GM13976 (cell line): ENCODE results near the gene TBL1XR1.

ENCODE experiments used
- DNase-seq: peaks from one replicate; pipeline ENCODE4 v3.0.0; 2012; ENCODE audit warnings: low spot score
- in situ Hi-C: fragments of 300-500 bp; cut with MboI; formaldehyde crosslinking; loops from one replicate; pipeline ENCODE4 v1.12.0; 2022; ENCODE audit warnings: low sequenced_read_pairs, mixed read lengths, inconsistent platforms; ENCODE audit not compliant: unreplicated experiment
- TF ChIP-seq, protein P1 (sequence below): IDR thresholded peaks from 2 replicates; pipeline ENCODE4 v1.5.1; 2012; ENCODE audit warnings: borderline replicate concordance, mild to moderate bottlenecking; ENCODE audit not compliant: insufficient read depth; ENCODE audit errors: extremely low read depth, missing control alignments, control extremely low read depth

The TBL1XR1 gene

GRCh38 chr3:177041730-177042551, 155.3 kb downstream of the TBL1XR1 start:
- in situ Hi-C loops = no loop called here
- no peak for DNase-seq
- TF ChIP-seq, protein P1, sequence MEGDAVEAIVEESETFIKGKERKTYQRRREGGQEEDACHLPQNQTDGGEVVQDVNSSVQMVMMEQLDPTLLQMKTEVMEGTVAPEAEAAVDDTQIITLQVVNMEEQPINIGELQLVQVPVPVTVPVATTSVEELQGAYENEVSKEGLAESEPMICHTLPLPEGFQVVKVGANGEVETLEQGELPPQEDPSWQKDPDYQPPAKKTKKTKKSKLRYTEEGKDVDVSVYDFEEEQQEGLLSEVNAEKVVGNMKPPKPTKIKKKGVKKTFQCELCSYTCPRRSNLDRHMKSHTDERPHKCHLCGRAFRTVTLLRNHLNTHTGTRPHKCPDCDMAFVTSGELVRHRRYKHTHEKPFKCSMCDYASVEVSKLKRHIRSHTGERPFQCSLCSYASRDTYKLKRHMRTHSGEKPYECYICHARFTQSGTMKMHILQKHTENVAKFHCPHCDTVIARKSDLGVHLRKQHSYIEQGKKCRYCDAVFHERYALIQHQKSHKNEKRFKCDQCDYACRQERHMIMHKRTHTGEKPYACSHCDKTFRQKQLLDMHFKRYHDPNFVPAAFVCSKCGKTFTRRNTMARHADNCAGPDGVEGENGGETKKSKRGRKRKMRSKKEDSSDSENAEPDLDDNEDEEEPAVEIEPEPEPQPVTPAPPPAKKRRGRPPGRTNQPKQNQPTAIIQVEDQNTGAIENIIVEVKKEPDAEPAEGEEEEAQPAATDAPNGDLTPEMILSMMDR = no peak

GRCh38 chr3:177041021-177041729, 156.1 kb downstream of the TBL1XR1 start:
- in situ Hi-C loops = no loop called here
- TF ChIP-seq, protein P1 = no peak
- DNase-seq = no peak

- TF ChIP-seq, protein P1 = no peak
- no peak for DNase-seq
- in situ Hi-C loops = no loop called here
Observed at GRCh38 chr3:177039490-177040274, 157.6 kb downstream of the TBL1XR1 start.

DNA sequence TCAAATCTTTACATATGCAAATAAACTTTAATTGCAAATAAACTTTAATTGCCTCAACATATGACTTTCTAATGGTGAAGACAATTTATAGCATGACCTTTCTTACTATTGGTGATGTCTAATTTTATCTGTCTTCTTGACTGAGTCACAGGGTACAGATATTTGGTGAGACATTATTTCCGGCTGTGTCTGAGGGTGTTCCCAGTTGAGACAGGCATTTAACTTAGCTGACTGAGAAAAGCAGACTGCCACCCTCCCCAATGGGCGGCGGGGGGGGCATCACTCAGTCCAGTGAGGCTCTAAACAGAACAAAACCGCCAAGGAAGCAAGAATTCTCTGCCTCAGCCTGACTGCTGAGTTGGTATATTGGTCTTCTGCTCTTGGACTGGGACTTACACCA, 160.0 kb downstream of the TBL1XR1 start:
- in situ Hi-C loops = no loop called here
- DNase-seq = no peak
- TF ChIP-seq, protein P1 = no peak

DNA sequence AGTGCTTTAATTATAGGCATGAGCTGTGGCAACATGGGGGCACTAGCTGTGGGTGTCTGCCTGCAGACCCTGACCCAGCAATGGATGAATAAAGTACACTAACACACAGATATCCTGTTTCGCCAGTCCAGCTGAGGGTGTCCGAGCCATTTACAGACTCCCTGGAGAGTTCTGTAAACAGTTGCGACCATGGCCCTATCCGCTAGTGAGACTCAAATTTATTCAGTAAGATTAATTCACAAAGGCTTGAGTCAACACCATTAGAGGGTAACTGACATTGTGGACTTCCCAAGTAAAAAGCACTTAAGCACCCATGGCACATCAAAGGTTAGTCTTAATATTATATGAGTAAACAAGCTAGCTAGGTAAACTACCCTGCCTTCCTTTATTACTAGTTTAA, 161.6 kb downstream of the TBL1XR1 start:
- in situ Hi-C loops = no loop called here
- DNase-seq = no peak

More for the DNA sequence above, 161.6 kb downstream of the TBL1XR1 start:
- TF ChIP-seq, protein P1 = no peak
